NCI-H460 (cell line): ENCODE measurements around the gene MFRP. TPM values are rescaled to one million over a fixed set of nuclear protein-coding genes. Genes with fewer than 3 reads are reported as not detected.

Experiments
- DNase-seq: peaks from one replicate; pipeline ENCODE4 v3.0.0-alpha.2; 2016; ENCODE audit warnings: low read depth; ENCODE audit errors: extremely low read depth
- total RNA-seq: library from RNA; depleted of rRNA; stranded (reverse); fragments of >200 nt; shearing (Covaris generic); gene quantifications from 2 replicates; pipeline ENCODE4 v1.2.3, GENCODE V29; 2014

The MFRP gene
- total RNA-seq, 1 experiment from 2014 or later = not detected

DNA sequence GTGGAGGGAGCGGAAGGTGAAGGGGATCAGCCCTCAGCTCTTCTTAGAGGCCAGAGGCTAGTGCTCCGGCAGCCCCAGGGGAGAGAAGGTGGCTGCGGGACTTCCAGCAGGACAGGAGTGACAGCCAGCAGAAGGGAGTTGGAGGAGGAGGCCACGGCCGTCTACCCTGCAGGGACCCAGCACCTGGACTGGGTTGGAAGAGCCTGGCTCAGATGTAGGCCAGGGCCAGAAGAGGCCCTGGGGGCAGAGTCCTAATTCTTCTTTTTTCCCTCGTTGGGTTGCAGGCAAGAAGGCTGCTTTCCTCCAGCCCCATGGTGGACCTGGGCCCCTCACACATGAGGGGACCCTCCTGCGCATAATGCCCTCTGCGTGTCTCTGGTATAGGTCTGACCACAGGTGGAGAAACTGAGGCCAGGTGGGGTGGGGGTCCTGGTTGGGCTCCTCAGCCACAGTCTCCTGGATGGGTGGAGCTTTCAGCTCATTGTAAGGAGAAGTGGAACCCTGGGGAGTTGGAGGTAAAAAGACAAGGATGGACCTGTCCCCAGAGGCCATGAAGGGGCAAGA is 27.3 kb downstream of the MFRP start:
- DNase-seq = no peak

GRCh38 chr11:119318240-119319135 is 28.0 kb downstream of the MFRP start:
- DNase-seq = no peak

DNA sequence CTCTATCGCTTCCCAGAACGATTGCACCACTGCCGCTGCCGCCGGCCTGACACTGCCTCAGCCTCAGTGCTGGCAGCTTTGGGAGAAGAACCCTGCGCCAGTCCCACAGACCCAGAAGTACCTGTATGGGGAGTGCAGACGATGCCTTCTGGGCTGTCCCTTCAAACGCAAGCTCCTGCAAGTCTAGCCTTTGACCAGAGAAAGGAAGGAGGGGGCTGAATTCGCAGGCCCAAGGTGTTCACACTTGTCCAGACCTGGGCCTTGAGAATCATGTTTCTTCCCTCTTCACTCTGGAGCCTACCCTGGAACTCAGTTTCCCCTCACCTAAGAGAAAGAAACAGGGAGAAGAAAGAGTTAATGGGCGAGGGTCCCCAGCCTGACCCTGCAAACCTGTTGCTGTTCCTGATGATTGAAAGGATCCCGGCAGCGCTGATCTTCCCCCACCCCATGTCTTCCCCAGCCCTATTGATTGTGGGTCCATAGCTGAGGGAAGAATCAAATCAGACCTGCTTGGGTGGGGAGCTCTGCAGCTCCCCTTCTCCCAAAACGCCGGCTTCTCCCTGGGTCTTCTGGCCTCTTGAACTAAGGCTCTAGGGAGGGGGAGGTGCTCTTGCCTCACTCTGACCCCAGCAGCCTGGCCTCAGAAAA is 28.8 kb downstream of the MFRP start:
- no peak for DNase-seq

DNA sequence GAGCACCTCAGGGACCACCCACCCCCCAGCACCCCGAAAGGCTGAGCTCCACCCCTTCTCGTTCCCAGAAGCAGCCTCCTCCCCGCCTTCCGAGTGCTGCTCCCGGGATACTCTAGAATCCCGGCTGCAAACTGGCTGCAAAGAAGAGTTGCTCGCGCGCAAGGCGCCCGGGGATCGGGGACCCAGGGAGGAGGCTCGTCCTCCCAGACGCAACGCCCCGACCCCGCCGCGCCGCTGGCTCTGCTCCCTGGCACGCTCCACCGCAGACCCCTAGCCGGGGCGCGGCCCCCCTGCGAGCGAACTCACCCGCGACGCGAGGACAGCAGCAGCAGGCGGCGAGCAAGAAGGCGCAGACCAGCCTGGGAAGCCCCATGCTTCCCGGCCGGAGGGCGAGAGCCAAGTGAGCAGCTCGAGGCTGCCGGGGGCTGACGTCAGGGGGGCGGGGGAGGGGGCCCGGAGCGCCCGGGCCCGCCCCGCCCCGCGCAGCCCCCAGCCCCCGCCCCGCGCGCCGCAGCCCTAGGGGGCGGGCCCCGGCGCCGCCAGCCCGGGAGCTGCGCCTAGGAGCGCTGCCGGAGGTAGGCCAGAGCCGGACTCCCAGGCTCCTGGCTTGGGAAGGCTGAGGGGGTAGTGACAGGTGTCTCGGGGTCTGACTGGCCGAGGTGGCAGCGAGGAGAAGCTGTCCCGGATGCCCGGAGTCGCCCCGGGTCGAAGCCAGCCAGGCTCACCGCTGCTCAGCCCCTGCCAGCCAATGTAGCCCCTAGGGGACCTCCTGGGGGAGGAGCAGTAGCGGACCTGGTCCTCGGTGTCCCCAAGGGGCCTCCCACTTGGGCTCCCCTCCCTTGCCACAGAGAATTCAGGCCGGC is 29.5 kb downstream of the MFRP start, which contains the start of gene MCAM:
Gene MCAM, minus strand, starts transcription at position 402 of the 863 bp plus-strand sequence. Its CDS starts 29 bp downstream, at position 373.
- no peak for DNase-seq

- DNase-seq = no peak
Observed at GRCh38 chr11:119316016-119316728, 30.3 kb downstream of the MFRP start.

- no peak for DNase-seq
Observed at GRCh38 chr11:119315131-119316015, 31.1 kb downstream of the MFRP start.

GRCh38 chr11:119314726-119315125 is 31.8 kb downstream of the MFRP start:
- no peak for DNase-seq

DNA sequence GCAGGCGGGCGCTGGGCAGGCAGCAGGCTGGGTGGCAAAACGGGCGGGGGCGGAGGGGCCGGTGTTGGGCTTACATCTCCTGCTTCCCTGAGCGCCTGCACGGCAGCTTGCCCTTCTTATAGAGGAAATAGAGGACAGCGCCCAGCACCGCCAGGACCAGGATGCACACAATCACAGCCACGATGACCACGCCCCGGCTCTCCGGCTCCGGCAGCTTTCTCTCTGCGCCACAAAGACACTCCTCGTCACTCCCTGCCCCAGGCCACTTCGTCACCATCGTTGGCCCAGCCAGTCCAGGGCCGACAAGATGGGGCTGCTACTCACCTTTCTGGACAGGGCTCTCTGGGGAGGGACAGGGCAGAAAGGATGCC is 35.8 kb downstream of the MFRP start:
- no peak for DNase-seq

DNA sequence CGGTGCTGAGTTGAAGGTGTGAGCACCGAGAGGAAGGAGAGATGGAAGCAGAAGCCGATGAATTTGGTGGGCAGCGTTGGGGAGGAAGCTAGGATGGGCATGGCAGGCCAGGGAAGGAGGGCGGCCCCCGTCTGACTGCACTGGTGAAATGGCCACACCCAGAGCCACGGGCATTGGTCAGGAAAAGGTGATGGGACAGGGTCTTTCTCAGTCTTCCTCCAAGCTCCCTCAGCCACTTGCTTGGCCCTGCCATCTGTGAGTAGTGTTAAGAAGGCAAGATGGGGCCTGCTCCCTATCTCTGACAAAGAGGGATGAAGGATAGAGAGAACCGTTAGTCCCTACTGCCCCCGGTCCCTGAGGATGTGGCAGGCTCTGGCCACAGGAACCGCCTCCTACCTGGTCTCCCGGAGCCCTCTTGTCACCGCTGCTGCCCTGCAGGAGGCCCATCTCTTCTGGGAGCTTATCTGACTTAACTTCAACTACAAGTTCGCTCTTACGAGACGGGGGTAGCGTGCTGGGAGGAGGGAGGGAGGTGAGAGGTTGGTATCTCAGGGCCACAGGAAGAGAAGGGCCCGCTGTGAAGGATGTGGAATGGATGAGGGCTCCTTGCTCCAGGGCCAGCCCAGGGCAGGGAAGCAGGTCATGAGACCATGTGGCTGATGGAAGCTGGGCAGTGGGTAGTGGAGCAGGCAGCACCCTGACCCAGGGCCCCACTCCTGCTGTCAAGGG is 36.4 kb downstream of the MFRP start:
- no peak for DNase-seq

DNA sequence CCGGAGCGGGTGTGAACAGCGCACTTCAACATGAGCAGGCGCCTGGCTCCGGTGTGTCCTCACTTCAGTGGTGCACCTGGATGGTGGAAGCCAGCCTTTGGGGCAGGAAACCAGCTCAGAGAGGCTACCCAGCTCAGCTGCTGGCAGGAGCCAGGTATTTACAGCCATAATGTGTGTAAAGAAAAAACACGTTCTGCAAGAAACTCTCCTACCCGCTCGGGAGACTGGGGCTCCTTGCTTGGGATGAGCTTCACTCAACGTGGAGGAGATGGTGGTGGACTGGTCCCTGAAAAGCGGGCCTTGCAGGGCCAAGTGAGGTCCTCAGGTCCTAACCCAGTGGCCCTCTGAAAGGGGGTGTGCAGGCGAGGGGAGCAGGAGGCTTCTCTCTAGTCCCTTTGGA is 37.1 kb downstream of the MFRP start:
- no peak for DNase-seq

GRCh38 chr11:119307974-119308373 is 38.5 kb downstream of the MFRP start:
- no peak for DNase-seq

GRCh38 chr11:119307219-119307618 is 39.3 kb downstream of the MFRP start:
- no peak for DNase-seq

- no peak for DNase-seq
Observed at GRCh38 chr11:119306373-119306890, 40.1 kb downstream of the MFRP start.

DNA sequence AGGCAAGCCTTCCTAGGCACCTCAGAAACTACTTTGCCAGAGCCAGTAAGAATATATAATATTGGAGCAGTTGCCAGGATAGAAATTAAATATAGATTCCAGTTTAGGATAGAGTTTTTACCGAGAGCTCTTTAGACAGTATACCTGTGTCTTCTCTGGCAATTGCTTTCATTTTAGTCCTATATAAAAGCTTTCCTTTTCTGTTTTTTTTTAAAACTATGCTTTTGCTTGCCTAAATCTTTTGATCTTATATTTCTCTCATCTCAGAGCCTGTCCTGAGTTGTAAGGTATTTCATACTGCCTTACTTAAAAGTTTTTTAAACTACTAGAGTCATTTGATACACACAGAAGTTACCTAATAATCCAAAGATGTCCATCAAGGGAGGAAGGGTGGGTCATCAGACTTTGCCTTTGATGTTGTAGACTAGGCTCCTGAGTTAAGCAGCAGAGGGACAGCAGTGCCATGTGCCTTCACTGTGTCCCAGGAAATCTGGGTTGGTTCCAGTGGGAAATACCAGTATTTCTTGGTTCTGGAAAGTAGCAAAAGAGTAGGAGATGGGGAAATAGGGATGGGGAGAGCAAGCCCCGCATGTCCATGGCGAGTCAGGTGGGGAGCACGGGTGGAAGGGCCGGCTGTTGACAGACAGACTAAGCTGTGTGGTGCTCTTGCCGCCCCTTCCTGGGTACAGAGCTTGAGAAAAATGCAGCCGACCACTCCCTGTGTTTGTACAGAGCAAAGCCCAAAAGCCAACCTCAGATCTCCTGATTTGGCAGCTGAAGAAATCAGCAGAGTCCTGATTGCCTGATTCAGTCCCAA is 40.7 kb downstream of the MFRP start:
- DNase-seq = no peak

- no peak for DNase-seq
Observed at GRCh38 chr11:119303227-119303718, 43.2 kb downstream of the MFRP start.

GRCh38 chr11:119300198-119300964 is 46.1 kb downstream of the MFRP start:
- no peak for DNase-seq
